Measurements from ENCODE around the gene CDC5L. TPM values are rescaled to one million over a fixed set of nuclear protein-coding genes. Genes with fewer than 3 reads are reported as not detected.

CDC5L gene
- polyA plus RNA-seq, 1 of the 3 experiments (the other 2 are of a cell fraction) = 6.0 TPM

DNA sequence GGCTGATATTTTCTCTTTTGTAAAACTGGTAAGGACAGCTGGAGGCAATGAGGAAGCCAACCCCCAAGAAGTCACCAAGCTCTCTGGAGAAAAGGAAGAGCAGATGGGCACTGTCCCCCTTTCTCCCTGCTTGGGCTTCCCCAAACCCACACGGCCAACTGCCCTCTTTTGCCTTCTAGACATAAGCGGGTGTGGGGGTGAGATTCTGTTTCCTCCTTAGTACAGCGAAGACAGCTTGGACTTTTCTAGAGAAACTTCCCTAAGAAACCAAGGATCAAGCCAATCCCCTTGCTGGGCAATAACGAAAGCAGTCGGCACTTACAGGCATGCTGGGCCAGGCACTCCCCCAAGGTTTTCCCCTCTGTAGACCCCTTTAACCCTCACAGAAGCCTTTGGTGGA is 110.3 kb downstream of the CDC5L start:
- Histone ChIP-seq H3K79me2 (ENCODE audit: insufficient read depth) (no peaks in the 10 kb centered on the region), H3K9me2 (no peaks in the 10 kb centered on the region), H3K9ac (no peak overlapping the region), H3K9me3 (no peaks in the 10 kb centered on the region), H3K27me3 (ENCODE audit: insufficient read depth) (no peaks in the 10 kb centered on the region), H3K36me3 (replicated peaks in 1 of 2; ENCODE audit: control insufficient read depth in 1 of 2, insufficient read depth in 2 of 2, low read length in 1 of 2) (no peaks in the 10 kb centered on the region), H4K20me1 (ENCODE audit: insufficient read depth) (no peaks in the 10 kb centered on the region), H3K27ac (ENCODE audit: low read depth in 2 of 2, low read length in 1 of 2) (no peak overlapping the region), H2AFZ (ENCODE audit: low read depth) (no peak overlapping the region), H3K4me3 (ENCODE audit: low read depth in 2 of 2, low read length in 1 of 2) (no peak overlapping the region), H3K4me2 (no peak overlapping the region), H3K4me1 (ENCODE audit: control insufficient read depth in 1 of 2, insufficient read depth in 2 of 2, low read depth in 1 of 2, low read length in 1 of 2) (peaks cover 0 to 5% of the 10 kb centered on the region in 2 experiments; a peak in 1 of 4 replicates), H3F3A (replicated peaks; ENCODE audit: insufficient read depth) (no peaks in the 10 kb centered on the region)
- TF ChIP-seq, protein P1, sequence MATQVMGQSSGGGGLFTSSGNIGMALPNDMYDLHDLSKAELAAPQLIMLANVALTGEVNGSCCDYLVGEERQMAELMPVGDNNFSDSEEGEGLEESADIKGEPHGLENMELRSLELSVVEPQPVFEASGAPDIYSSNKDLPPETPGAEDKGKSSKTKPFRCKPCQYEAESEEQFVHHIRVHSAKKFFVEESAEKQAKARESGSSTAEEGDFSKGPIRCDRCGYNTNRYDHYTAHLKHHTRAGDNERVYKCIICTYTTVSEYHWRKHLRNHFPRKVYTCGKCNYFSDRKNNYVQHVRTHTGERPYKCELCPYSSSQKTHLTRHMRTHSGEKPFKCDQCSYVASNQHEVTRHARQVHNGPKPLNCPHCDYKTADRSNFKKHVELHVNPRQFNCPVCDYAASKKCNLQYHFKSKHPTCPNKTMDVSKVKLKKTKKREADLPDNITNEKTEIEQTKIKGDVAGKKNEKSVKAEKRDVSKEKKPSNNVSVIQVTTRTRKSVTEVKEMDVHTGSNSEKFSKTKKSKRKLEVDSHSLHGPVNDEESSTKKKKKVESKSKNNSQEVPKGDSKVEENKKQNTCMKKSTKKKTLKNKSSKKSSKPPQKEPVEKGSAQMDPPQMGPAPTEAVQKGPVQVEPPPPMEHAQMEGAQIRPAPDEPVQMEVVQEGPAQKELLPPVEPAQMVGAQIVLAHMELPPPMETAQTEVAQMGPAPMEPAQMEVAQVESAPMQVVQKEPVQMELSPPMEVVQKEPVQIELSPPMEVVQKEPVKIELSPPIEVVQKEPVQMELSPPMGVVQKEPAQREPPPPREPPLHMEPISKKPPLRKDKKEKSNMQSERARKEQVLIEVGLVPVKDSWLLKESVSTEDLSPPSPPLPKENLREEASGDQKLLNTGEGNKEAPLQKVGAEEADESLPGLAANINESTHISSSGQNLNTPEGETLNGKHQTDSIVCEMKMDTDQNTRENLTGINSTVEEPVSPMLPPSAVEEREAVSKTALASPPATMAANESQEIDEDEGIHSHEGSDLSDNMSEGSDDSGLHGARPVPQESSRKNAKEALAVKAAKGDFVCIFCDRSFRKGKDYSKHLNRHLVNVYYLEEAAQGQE (IDR thresholded peaks at IDR 0.05; ENCODE audit: low read depth, low read length) = no peak
- TF ChIP-seq, protein P2, sequence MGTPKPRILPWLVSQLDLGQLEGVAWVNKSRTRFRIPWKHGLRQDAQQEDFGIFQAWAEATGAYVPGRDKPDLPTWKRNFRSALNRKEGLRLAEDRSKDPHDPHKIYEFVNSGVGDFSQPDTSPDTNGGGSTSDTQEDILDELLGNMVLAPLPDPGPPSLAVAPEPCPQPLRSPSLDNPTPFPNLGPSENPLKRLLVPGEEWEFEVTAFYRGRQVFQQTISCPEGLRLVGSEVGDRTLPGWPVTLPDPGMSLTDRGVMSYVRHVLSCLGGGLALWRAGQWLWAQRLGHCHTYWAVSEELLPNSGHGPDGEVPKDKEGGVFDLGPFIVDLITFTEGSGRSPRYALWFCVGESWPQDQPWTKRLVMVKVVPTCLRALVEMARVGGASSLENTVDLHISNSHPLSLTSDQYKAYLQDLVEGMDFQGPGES (IDR thresholded peaks at IDR 0.05; ENCODE audit: low read depth, low read length) = no peak
- TF ChIP-seq SIN3A (IDR thresholded peaks at IDR 0.05; ENCODE audit: borderline replicate concordance, low read depth, low read length) (no peak), TCF12 (IDR thresholded peaks at IDR 0.05) (no peak), EP300 (IDR thresholded peaks at IDR 0.05; ENCODE audit: borderline replicate concordance in 1 of 2, low read depth in 1 of 2, low read length in 1 of 2) (no peak), MXI1 (IDR thresholded peaks at IDR 0.05; ENCODE audit: low read depth, low read length) (no peak), FOSL2 (IDR thresholded peaks at IDR 0.05; ENCODE audit: borderline replicate concordance, low read depth) (no peak), TAF1 (IDR thresholded peaks at IDR 0.05; ENCODE audit: borderline replicate concordance, low read depth, low read length) (no peak), ELF1 (IDR thresholded peaks at IDR 0.05) (no peak), GATA2 (CRISPR knock-in tag; IDR thresholded peaks at IDR 0.05) (no peak), YY1 (IDR thresholded peaks at IDR 0.05; ENCODE audit: low read depth) (no peak), JUND (IDR thresholded peaks at IDR 0.05) (no peak), EZH2phosphoT487 (IDR thresholded peaks at IDR 0.05; ENCODE audit: borderline replicate concordance, low read depth) (no peak), MEF2A (IDR thresholded peaks at IDR 0.05; ENCODE audit: borderline replicate concordance, low read depth) (no peak), RCOR1 (IDR thresholded peaks at IDR 0.05; ENCODE audit: low read length) (no peak)
- TF ChIP-seq, protein P3, sequence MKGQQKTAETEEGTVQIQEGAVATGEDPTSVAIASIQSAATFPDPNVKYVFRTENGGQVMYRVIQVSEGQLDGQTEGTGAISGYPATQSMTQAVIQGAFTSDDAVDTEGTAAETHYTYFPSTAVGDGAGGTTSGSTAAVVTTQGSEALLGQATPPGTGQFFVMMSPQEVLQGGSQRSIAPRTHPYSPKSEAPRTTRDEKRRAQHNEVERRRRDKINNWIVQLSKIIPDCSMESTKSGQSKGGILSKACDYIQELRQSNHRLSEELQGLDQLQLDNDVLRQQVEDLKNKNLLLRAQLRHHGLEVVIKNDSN (IDR thresholded peaks at IDR 0.05; ENCODE audit: borderline replicate concordance, low read depth) = no peak
- TF ChIP-seq, protein P4, sequence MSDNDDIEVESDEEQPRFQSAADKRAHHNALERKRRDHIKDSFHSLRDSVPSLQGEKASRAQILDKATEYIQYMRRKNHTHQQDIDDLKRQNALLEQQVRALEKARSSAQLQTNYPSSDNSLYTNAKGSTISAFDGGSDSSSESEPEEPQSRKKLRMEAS (IDR thresholded peaks at IDR 0.05; ENCODE audit: low read depth) = no peak
- TF ChIP-seq, protein P5, sequence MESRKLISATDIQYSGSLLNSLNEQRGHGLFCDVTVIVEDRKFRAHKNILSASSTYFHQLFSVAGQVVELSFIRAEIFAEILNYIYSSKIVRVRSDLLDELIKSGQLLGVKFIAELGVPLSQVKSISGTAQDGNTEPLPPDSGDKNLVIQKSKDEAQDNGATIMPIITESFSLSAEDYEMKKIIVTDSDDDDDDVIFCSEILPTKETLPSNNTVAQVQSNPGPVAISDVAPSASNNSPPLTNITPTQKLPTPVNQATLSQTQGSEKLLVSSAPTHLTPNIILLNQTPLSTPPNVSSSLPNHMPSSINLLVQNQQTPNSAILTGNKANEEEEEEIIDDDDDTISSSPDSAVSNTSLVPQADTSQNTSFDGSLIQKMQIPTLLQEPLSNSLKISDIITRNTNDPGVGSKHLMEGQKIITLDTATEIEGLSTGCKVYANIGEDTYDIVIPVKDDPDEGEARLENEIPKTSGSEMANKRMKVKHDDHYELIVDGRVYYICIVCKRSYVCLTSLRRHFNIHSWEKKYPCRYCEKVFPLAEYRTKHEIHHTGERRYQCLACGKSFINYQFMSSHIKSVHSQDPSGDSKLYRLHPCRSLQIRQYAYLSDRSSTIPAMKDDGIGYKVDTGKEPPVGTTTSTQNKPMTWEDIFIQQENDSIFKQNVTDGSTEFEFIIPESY (IDR thresholded peaks at IDR 0.05; ENCODE audit: borderline replicate concordance, low read depth) = no peak
- no peak for DNase-seq
- 48% methylated on average over 5 of the region's 5 CpGs for WGBS (ENCODE audit: low lambda C conversion rate)
- ChIA-PET POLR2A (no interaction called here), CTCF (interaction anchor here (0.8 to 1.4 kb wide), 3 partner anchors 8 to 28 kb away, joined by 3 to 5 read pairs (median 3); no protein-coding TSS in a partner anchor)

Data from SK-N-SH (cell line).